ENCODE data around the gene TTC22.
A peak's percentile ranks its signal among the peaks of the same experiment; 100 is the strongest.

TTC22 gene

GRCh38 chr1:54826226-54826816, 25.2 kb upstream of the TTC22 start:
- no peak overlapping the region for H3K18ac ChIP-seq (ENCODE audit: low read length)

GRCh38 chr1:54825696-54826095, 24.6 kb upstream of the TTC22 start:
- Histone ChIP-seq H2BK5ac (ENCODE audit: low read depth, low read length, poor library complexity) (no peak overlapping the region), H3K9ac (ENCODE audit: low read length) (no peak overlapping the region), H2BK120ac (ENCODE audit: insufficient read depth, low read length, poor library complexity) (no peak overlapping the region), H2BK12ac (ENCODE audit: low read length) (no peak overlapping the region), H4K8ac (ENCODE audit: low read depth, low read length) (no peak overlapping the region), H3K27me3 (ENCODE audit: insufficient read depth, low read length) (no peaks in the 10 kb centered on the region), H4K91ac (ENCODE audit: low read depth, low read length) (no peak overlapping the region), H3K4ac (ENCODE audit: low read depth, low read length) (no peak overlapping the region), H3K79me2 (ENCODE audit: control insufficient read depth, insufficient read depth, low read length, poor library complexity) (no peaks in the 10 kb centered on the region), H3K4me3 (ENCODE audit: low read depth, low read length) (peak overlapping the region; percentile 27), H3K4me1 (ENCODE audit: control insufficient read depth in 1 of 2, insufficient read depth in 2 of 2, low read length in 2 of 2) (no peaks in the 10 kb centered on the region), H3K23ac (ENCODE audit: low read length) (no peak overlapping the region), H3K18ac (ENCODE audit: low read length) (no peak overlapping the region), H3K79me1 (ENCODE audit: low read length) (no peaks in the 10 kb centered on the region), H2AK5ac (ENCODE audit: low read length) (no peak overlapping the region), H3K27ac (ENCODE audit: low read depth, low read length) (no peak overlapping the region), H3K4me2 (ENCODE audit: low read length) (no peak overlapping the region), H2AFZ (ENCODE audit: insufficient read depth, low read length, poor library complexity) (no peak overlapping the region), H3K36me3 (ENCODE audit: control insufficient read depth in 1 of 2, insufficient read depth in 2 of 2, low read length in 2 of 2) (no peaks in the 10 kb centered on the region), H3K9me3 (ENCODE audit: insufficient read depth, low read depth, low read length) (peaks cover 8% of the 10 kb centered on the region), H3K14ac (ENCODE audit: low read length) (no peak overlapping the region), H4K12ac (ENCODE audit: low read depth, low read length) (no peak overlapping the region)
- no peak for DNase-seq
- WGBS (ENCODE audit: extremely low coverage, insufficient coverage, insufficient read length) = no CpG with 5 or more reads among the region's 5 CpGs

More at GRCh38 chr1:54826226-54826816, 25.2 kb upstream of the TTC22 start:
- Histone ChIP-seq H3K4me2 (ENCODE audit: low read length) (no peak overlapping the region), H4K12ac (ENCODE audit: low read depth, low read length) (no peak overlapping the region), H3K27me3 (ENCODE audit: insufficient read depth, low read length) (no peaks in the 10 kb centered on the region), H3K4me1 (ENCODE audit: control insufficient read depth in 1 of 2, insufficient read depth in 2 of 2, low read length in 2 of 2) (no peaks in the 10 kb centered on the region), H3K4me3 (ENCODE audit: low read depth, low read length) (peak overlapping the region; percentile 27), H2BK12ac (ENCODE audit: low read length) (no peak overlapping the region), H3K36me3 (ENCODE audit: control insufficient read depth in 1 of 2, insufficient read depth in 2 of 2, low read length in 2 of 2) (no peaks in the 10 kb centered on the region), H3K79me2 (ENCODE audit: control insufficient read depth, insufficient read depth, low read length, poor library complexity) (no peaks in the 10 kb centered on the region), H2AFZ (ENCODE audit: insufficient read depth, low read length, poor library complexity) (no peak overlapping the region), H3K9ac (ENCODE audit: low read length) (no peak overlapping the region), H3K27ac (ENCODE audit: low read depth, low read length) (no peak overlapping the region), H4K91ac (ENCODE audit: low read depth, low read length) (no peak overlapping the region), H2BK120ac (ENCODE audit: insufficient read depth, low read length, poor library complexity) (no peak overlapping the region), H2AK5ac (ENCODE audit: low read length) (no peak overlapping the region), H3K4ac (ENCODE audit: low read depth, low read length) (no peak overlapping the region), H3K14ac (ENCODE audit: low read length) (no peak overlapping the region), H3K79me1 (ENCODE audit: low read length) (no peaks in the 10 kb centered on the region), H4K8ac (ENCODE audit: low read depth, low read length) (no peak overlapping the region), H2BK5ac (ENCODE audit: low read depth, low read length, poor library complexity) (no peak overlapping the region), H3K9me3 (ENCODE audit: insufficient read depth, low read depth, low read length) (peaks cover 8% of the 10 kb centered on the region), H3K23ac (ENCODE audit: low read length) (no peak overlapping the region)
- no peak for DNase-seq
- no CpG with 5 or more reads among the region's 4 CpGs for WGBS (ENCODE audit: extremely low coverage, insufficient coverage, insufficient read length)

GRCh38 chr1:54823670-54824069, 22.5 kb upstream of the TTC22 start:
- no peaks in the 10 kb centered on the region for H3K27me3 ChIP-seq (ENCODE audit: insufficient read depth, low read length)
- H3K4ac ChIP-seq (ENCODE audit: low read depth, low read length) = no peak overlapping the region
- H3K4me3 ChIP-seq (ENCODE audit: low read depth, low read length) = no peak overlapping the region
- no peak overlapping the region for H3K27ac ChIP-seq (ENCODE audit: low read depth, low read length)
- H3K36me3 ChIP-seq (ENCODE audit: control insufficient read depth in 1 of 2, insufficient read depth in 2 of 2, low read length in 2 of 2) = no peaks in the 10 kb centered on the region
- no peak overlapping the region for H2AFZ ChIP-seq (ENCODE audit: insufficient read depth, low read length, poor library complexity)
- no peak overlapping the region for H4K91ac ChIP-seq (ENCODE audit: low read depth, low read length)
- H3K18ac ChIP-seq (ENCODE audit: low read length) = no peak overlapping the region
- H3K9me3 ChIP-seq (ENCODE audit: insufficient read depth, low read depth, low read length) = peaks cover 8% of the 10 kb centered on the region
- H3K4me2 ChIP-seq (ENCODE audit: low read length) = no peak overlapping the region
- no peaks in the 10 kb centered on the region for H3K79me1 ChIP-seq (ENCODE audit: low read length)
- no peak overlapping the region for H3K9ac ChIP-seq (ENCODE audit: low read length)
- DNase-seq = no peak
- H3K79me2 ChIP-seq (ENCODE audit: control insufficient read depth, insufficient read depth, low read length, poor library complexity) = no peaks in the 10 kb centered on the region
- no peak overlapping the region for H2BK12ac ChIP-seq (ENCODE audit: low read length)
- H3K4me1 ChIP-seq (ENCODE audit: control insufficient read depth in 1 of 2, insufficient read depth in 2 of 2, low read length in 2 of 2) = peaks cover 7 to 8% of the 10 kb centered on the region in 2 experiments
- no peak overlapping the region for H3K14ac ChIP-seq (ENCODE audit: low read length)
- no CpG with 5 or more reads among the region's 3 CpGs for WGBS (ENCODE audit: extremely low coverage, insufficient coverage, insufficient read length)
- H2AK5ac ChIP-seq (ENCODE audit: low read length) = no peak overlapping the region
- no peak overlapping the region for H2BK120ac ChIP-seq (ENCODE audit: insufficient read depth, low read length, poor library complexity)
- no peak overlapping the region for H4K8ac ChIP-seq (ENCODE audit: low read depth, low read length)
- H3K23ac ChIP-seq (ENCODE audit: low read length) = no peak overlapping the region
- no peak overlapping the region for H4K12ac ChIP-seq (ENCODE audit: low read depth, low read length)
- H2BK5ac ChIP-seq (ENCODE audit: low read depth, low read length, poor library complexity) = no peak overlapping the region

- H3K4ac ChIP-seq (ENCODE audit: low read depth, low read length) = no peak overlapping the region
- peaks cover 2% of the 10 kb centered on the region for H3K9me3 ChIP-seq (ENCODE audit: insufficient read depth, low read depth, low read length)
- no peak overlapping the region for H2BK120ac ChIP-seq (ENCODE audit: insufficient read depth, low read length, poor library complexity)
- no peak overlapping the region for H3K9ac ChIP-seq (ENCODE audit: low read length)
- no peak overlapping the region for H3K18ac ChIP-seq (ENCODE audit: low read length)
- no peak overlapping the region for H3K27ac ChIP-seq (ENCODE audit: low read depth, low read length)
- H2BK5ac ChIP-seq (ENCODE audit: low read depth, low read length, poor library complexity) = no peak overlapping the region
- no peaks in the 10 kb centered on the region for H3K27me3 ChIP-seq (ENCODE audit: insufficient read depth, low read length)
- no peak overlapping the region for H3K14ac ChIP-seq (ENCODE audit: low read length)
- H3K4me2 ChIP-seq (ENCODE audit: low read length) = no peak overlapping the region
- no peak overlapping the region for H3K23ac ChIP-seq (ENCODE audit: low read length)
- H2AFZ ChIP-seq (ENCODE audit: insufficient read depth, low read length, poor library complexity) = no peak overlapping the region
- H3K79me1 ChIP-seq (ENCODE audit: low read length) = no peaks in the 10 kb centered on the region
- H3K36me3 ChIP-seq (ENCODE audit: control insufficient read depth in 1 of 2, insufficient read depth in 2 of 2, low read length in 2 of 2) = no peaks in the 10 kb centered on the region
- no peak overlapping the region for H3K4me3 ChIP-seq (ENCODE audit: low read depth, low read length)
- DNase-seq = no peak
- H3K4me1 ChIP-seq (ENCODE audit: control insufficient read depth in 1 of 2, insufficient read depth in 2 of 2, low read length in 2 of 2) = peaks cover 7 to 11% of the 10 kb centered on the region in 2 experiments
- H2BK12ac ChIP-seq (ENCODE audit: low read length) = no peak overlapping the region
- no peak overlapping the region for H4K8ac ChIP-seq (ENCODE audit: low read depth, low read length)
- H3K79me2 ChIP-seq (ENCODE audit: control insufficient read depth, insufficient read depth, low read length, poor library complexity) = no peaks in the 10 kb centered on the region
- H4K91ac ChIP-seq (ENCODE audit: low read depth, low read length) = no peak overlapping the region
- no peak overlapping the region for H4K12ac ChIP-seq (ENCODE audit: low read depth, low read length)
- H2AK5ac ChIP-seq (ENCODE audit: low read length) = no peak overlapping the region
Measured at GRCh38 chr1:54819733-54820132, 18.6 kb upstream of the TTC22 start.
